ENCODE measurements around the gene PRKCA.
"Not testable (repeated sequence)": the region's sequence is repeated elsewhere in the genome, so short reads cannot be mapped to it uniquely, and the experiment has no call there.

PRKCA gene

GRCh38 chr17:66301864-66302741 lies at the start of gene PRKCA:
Gene PRKCA (plus strand): TSS chr17:66302613.
- peak; percentile 74 for DNase-seq

- DNase-seq = not testable (repeated sequence)
Measured at GRCh38 chr17:66253458-66253857, 49.0 kb upstream of the PRKCA start.

- DNase-seq = no peak
Measured at GRCh38 chr17:66255112-66255511, 47.3 kb upstream of the PRKCA start.

- no peak for DNase-seq
Measured at GRCh38 chr17:66255527-66255971, 46.9 kb upstream of the PRKCA start.

GRCh38 chr17:66260275-66260674 lies 42.1 kb upstream of the PRKCA start:
- no peak for DNase-seq

- DNase-seq = no peak
Measured at GRCh38 chr17:66260688-66261087, 41.7 kb upstream of the PRKCA start.

GRCh38 chr17:66262767-66263166 lies 39.6 kb upstream of the PRKCA start:
- DNase-seq = no peak

GRCh38 chr17:66264696-66265095 lies 37.7 kb upstream of the PRKCA start:
- DNase-seq = no peak

- DNase-seq = no peak
Measured at GRCh38 chr17:66268247-66268927, 34.0 kb upstream of the PRKCA start.

GRCh38 chr17:66270106-66270505 lies 32.3 kb upstream of the PRKCA start:
- DNase-seq = no peak

GRCh38 chr17:66271512-66271911 lies 30.9 kb upstream of the PRKCA start:
- DNase-seq = no peak

- no peak for DNase-seq
Measured at GRCh38 chr17:66272811-66273585, 29.4 kb upstream of the PRKCA start.

GRCh38 chr17:66273586-66273848 lies 28.9 kb upstream of the PRKCA start:
- no peak for DNase-seq

- DNase-seq = no peak
Measured at GRCh38 chr17:66275651-66276050, 26.8 kb upstream of the PRKCA start.

GRCh38 chr17:66276328-66276937 lies 26.0 kb upstream of the PRKCA start:
- no peak for DNase-seq

GRCh38 chr17:66277191-66277590 lies 25.2 kb upstream of the PRKCA start:
- no peak for DNase-seq

- DNase-seq = no peak
Measured at GRCh38 chr17:66281661-66282369, 20.6 kb upstream of the PRKCA start.

GRCh38 chr17:66283296-66283934 lies 19.0 kb upstream of the PRKCA start:
- no peak for DNase-seq

- DNase-seq = no peak
Measured at GRCh38 chr17:66283971-66284370, 18.4 kb upstream of the PRKCA start.

- DNase-seq = no peak
Measured at GRCh38 chr17:66285149-66285548, 17.3 kb upstream of the PRKCA start.

GRCh38 chr17:66287911-66288310 lies 14.5 kb upstream of the PRKCA start:
- DNase-seq = no peak

- DNase-seq = no peak
Measured at GRCh38 chr17:66290101-66290722, 12.2 kb upstream of the PRKCA start.
